ENCODE results near the gene LRRC4C. TPM values are rescaled to one million over a fixed set of nuclear protein-coding genes. Genes with fewer than 3 reads are reported as not detected.

LRRC4C gene
- total RNA-seq, 1 donor from 2014 or later = 2.7 TPM

DNA sequence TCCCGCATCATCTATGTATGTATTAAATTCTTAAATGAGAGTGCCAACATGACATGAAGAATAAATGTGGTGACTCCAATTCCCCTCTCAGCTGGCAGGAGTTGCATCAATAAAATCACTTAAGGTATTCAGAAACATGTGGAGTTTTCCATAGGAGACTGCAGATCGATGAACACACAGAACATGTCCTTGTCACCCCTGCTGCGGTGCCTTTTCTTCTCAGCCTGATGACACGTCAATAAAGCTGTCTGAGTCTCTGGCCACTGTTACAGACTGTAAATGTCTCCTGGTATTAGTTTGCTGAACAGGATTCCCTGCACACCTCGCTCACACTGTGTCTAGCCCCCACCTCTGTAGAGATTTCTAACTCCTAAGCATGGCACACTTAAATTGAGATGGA, 460.5 kb downstream of the LRRC4C start:
- Histone ChIP-seq H3K4me1 (peaks cover 3% of the 10 kb centered on the region), H3K9me3 (ENCODE audit: low read depth) (no peaks in the 10 kb centered on the region), H3K27ac (no peak overlapping the region), H3F3A (ENCODE audit: low read depth) (no peaks in the 10 kb centered on the region), H3K79me2 (ENCODE audit: low read depth) (no peaks in the 10 kb centered on the region), H3K9ac (no peak overlapping the region), H3K27me3 (no peaks in the 10 kb centered on the region), H4K20me1 (ENCODE audit: low read depth) (no peaks in the 10 kb centered on the region), H2AFZ (replicated peaks) (no peak overlapping the region), H3K4me3 (no peak overlapping the region), H3K36me3 (no peaks in the 10 kb centered on the region), H3K4me2 (no peak overlapping the region)
- Mint-ChIP-seq H3K4me3 (no peak overlapping the region), H3K36me3 (no peaks in the 10 kb centered on the region), H3K4me1 (peaks cover 21% of the 10 kb centered on the region), H3K27me3 (ENCODE audit: insufficient read depth, low read depth) (no peaks in the 10 kb centered on the region), H3K27ac (peak overlapping the region; percentile 32), H3K9me3 (no peaks in the 10 kb centered on the region)
- TF ChIP-seq EZH2phosphoT487 (IDR thresholded peaks at IDR 0.05) = no peak
- TF ChIP-seq, protein P1, sequence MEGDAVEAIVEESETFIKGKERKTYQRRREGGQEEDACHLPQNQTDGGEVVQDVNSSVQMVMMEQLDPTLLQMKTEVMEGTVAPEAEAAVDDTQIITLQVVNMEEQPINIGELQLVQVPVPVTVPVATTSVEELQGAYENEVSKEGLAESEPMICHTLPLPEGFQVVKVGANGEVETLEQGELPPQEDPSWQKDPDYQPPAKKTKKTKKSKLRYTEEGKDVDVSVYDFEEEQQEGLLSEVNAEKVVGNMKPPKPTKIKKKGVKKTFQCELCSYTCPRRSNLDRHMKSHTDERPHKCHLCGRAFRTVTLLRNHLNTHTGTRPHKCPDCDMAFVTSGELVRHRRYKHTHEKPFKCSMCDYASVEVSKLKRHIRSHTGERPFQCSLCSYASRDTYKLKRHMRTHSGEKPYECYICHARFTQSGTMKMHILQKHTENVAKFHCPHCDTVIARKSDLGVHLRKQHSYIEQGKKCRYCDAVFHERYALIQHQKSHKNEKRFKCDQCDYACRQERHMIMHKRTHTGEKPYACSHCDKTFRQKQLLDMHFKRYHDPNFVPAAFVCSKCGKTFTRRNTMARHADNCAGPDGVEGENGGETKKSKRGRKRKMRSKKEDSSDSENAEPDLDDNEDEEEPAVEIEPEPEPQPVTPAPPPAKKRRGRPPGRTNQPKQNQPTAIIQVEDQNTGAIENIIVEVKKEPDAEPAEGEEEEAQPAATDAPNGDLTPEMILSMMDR (IDR thresholded peaks at IDR 0.05) = no peak
- TF ChIP-seq EZH2 (IDR thresholded peaks at IDR 0.05) = no peak
- DNase-seq (ENCODE audit: low spot score) = no peak

DNA sequence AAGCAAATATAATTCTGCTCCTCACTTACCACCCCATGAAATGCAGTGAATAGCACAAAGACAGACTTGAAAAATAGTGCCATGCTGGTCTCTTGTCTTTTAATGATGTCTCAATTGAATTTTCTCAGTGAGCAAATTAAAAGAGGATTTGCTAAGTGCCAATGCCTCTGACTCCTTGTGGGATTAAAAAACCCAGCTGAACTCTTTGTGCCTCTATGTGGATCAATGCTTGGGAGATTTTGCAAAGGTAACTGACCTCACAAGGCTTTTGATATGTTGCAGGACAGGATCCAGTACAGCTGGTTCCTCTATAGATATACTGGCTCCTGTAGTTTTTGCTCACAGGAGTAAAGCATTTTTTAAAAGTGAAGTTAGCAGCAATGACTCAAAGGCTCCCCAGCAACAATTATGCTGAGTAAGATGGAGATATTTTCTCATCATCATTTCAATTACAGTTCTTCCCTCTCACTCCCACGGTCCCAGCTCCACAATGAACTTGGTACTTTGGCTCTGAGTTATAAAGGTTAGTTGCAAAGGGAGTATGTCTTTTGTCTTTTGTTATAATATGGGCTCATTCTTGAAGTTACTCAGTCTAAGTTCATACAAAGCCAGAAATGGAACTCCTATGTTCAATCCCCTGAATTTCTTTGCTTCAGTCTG, 471.5 kb downstream of the LRRC4C start:
- Histone ChIP-seq H3K79me2 (ENCODE audit: low read depth) (no peaks in the 10 kb centered on the region), H3K4me3 (no peak overlapping the region), H3K4me2 (peak overlapping the region; percentile 57), H3K36me3 (no peaks in the 10 kb centered on the region), H3K9me3 (ENCODE audit: low read depth) (no peaks in the 10 kb centered on the region), H3K9ac (no peak overlapping the region), H3K27me3 (no peaks in the 10 kb centered on the region), H3F3A (ENCODE audit: low read depth) (no peaks in the 10 kb centered on the region), H2AFZ (replicated peaks) (no peak overlapping the region), H4K20me1 (ENCODE audit: low read depth) (no peaks in the 10 kb centered on the region), H3K27ac (no peak overlapping the region), H3K4me1 (peaks cover 9% of the 10 kb centered on the region)
- Mint-ChIP-seq H3K4me1 (peaks cover 25% of the 10 kb centered on the region), H3K4me3 (no peak overlapping the region), H3K36me3 (no peaks in the 10 kb centered on the region), H3K27ac (peak overlapping the region; percentile 23), H3K27me3 (ENCODE audit: insufficient read depth, low read depth) (peaks cover 5% of the 10 kb centered on the region), H3K9me3 (peaks cover 4% of the 10 kb centered on the region)
- peak; percentile 47 for DNase-seq (ENCODE audit: low spot score)
- TF ChIP-seq EZH2phosphoT487 (IDR thresholded peaks at IDR 0.05) (peak; percentile 51), EZH2 (IDR thresholded peaks at IDR 0.05) (no peak)

DNA sequence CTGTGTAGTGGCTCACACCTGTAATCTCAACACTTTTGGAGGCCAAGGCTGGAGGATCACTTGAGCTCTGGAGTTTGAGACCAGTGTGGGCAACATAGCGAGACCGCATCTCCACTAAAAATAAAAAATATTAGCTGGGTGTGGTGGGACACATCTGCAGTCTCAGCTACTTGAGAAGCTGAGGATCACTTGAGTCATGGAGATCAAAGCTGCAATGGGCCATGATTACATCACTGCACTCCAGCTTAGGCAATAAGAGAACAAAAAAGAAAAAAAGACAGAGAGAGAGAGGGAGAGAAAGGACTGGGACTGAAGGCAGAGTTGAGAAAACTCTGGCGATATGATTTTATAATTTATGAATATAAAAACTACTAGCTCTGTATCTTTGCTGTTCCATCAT, 473.1 kb downstream of the LRRC4C start:
- Histone ChIP-seq H3K4me3 (no peak overlapping the region), H3K9ac (no peak overlapping the region), H3K9me3 (ENCODE audit: low read depth) (no peaks in the 10 kb centered on the region), H3K4me1 (peaks cover 9% of the 10 kb centered on the region), H3K27me3 (no peaks in the 10 kb centered on the region), H3K27ac (no peak overlapping the region), H3F3A (ENCODE audit: low read depth) (no peaks in the 10 kb centered on the region), H4K20me1 (ENCODE audit: low read depth) (no peaks in the 10 kb centered on the region), H3K36me3 (no peaks in the 10 kb centered on the region), H2AFZ (replicated peaks) (no peak overlapping the region), H3K4me2 (no peak overlapping the region), H3K79me2 (ENCODE audit: low read depth) (no peaks in the 10 kb centered on the region)
- DNase-seq (ENCODE audit: low spot score) = no peak
- Mint-ChIP-seq H3K36me3 (no peaks in the 10 kb centered on the region), H3K9me3 (peaks cover 4% of the 10 kb centered on the region), H3K4me1 (peaks cover 25% of the 10 kb centered on the region), H3K27ac (no peak overlapping the region), H3K4me3 (no peak overlapping the region), H3K27me3 (ENCODE audit: insufficient read depth, low read depth) (peaks cover 5% of the 10 kb centered on the region)
- TF ChIP-seq EZH2 (IDR thresholded peaks at IDR 0.05) = no peak
- TF ChIP-seq EZH2phosphoT487 (IDR thresholded peaks at IDR 0.05) = no peak
- TF ChIP-seq, protein P1 (IDR thresholded peaks at IDR 0.05) = no peak

DNA sequence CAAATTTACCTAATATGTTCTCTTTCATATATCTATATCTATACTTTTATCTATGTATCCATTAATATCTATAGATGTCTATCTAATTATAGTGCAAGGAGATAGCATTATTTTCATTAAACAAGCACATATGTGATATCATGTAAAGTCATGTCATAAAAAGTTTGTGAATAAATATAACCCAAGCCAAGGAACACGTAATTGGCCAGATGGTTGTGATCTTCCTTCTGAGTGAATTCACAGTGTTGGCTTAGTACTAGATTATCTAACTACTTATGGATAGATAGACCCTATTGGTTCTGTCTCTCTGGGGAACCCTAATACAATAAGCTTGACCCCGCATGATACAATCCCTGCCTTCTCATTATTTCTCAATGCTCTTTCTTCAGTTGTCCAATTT, 484.4 kb downstream of the LRRC4C start:
- H3K4me3 Mint-ChIP-seq = no peak overlapping the region
- peaks cover 19% of the 10 kb centered on the region for H3K9me3 Mint-ChIP-seq
- H2AFZ ChIP-seq (replicated peaks) = no peak overlapping the region
- H3K4me2 ChIP-seq = no peak overlapping the region
- DNase-seq (ENCODE audit: low spot score) = no peak
- TF ChIP-seq EZH2phosphoT487 (IDR thresholded peaks at IDR 0.05) = no peak
- no peak for TF ChIP-seq EZH2 (IDR thresholded peaks at IDR 0.05)
- TF ChIP-seq, protein P1 (IDR thresholded peaks at IDR 0.05) = no peak
- peaks cover 2% of the 10 kb centered on the region for H3K27me3 Mint-ChIP-seq (ENCODE audit: insufficient read depth, low read depth)
- no peaks in the 10 kb centered on the region for H3K4me1 Mint-ChIP-seq
- H3K27ac Mint-ChIP-seq = no peak overlapping the region
- H3K36me3 ChIP-seq = no peaks in the 10 kb centered on the region
- H3K4me3 ChIP-seq = no peak overlapping the region
- H3K27me3 ChIP-seq = no peaks in the 10 kb centered on the region
- H4K20me1 ChIP-seq (ENCODE audit: low read depth) = no peaks in the 10 kb centered on the region
- no peaks in the 10 kb centered on the region for H3K4me1 ChIP-seq
- H3K36me3 Mint-ChIP-seq = no peaks in the 10 kb centered on the region
- no peak overlapping the region for H3K9ac ChIP-seq
- H3F3A ChIP-seq (ENCODE audit: low read depth) = no peaks in the 10 kb centered on the region
- no peaks in the 10 kb centered on the region for H3K79me2 ChIP-seq (ENCODE audit: low read depth)
- no peaks in the 10 kb centered on the region for H3K9me3 ChIP-seq (ENCODE audit: low read depth)
- no peak overlapping the region for H3K27ac ChIP-seq
